ENCODE measurements around the gene CD34.
"Not testable (repeated sequence)": the region's sequence is repeated elsewhere in the genome, so short reads cannot be mapped to it uniquely, and the experiment has no call there.

Gene CD34

DNA sequence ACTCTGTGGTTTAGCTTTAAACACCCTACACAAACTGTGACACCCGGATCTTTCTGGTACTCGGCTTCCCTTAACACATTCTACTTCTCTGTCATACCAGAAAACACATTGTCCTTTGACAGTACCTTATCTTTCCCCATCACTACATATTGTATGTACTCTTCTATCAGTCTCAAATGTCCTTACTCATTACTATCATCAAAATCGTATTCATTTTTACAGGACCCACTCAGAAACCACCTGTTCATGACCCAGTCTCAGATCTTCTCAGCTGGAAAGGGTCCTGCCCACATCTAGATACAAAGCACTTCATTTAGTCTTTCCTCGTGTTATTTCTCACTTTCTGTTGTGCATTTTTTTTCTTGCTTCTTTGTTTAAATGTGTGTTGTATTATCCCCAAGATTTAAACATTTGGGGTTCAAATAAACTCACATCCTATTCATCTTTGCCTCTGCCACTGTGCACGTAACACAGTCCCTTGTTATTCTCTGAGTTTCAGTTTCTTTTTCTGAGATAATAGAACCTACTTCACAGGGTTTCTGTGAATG lies 27.7 kb downstream of the CD34 start:
- TF ChIP-seq PAX5 (IDR thresholded peaks at IDR 0.05; ENCODE audit: insufficient read depth, low read length, severe bottlenecking) (no peak), POU2F2 (IDR thresholded peaks at IDR 0.05; ENCODE audit: low read depth, low read length) (no peak), SPI1 (IDR thresholded peaks at IDR 0.05; ENCODE audit: low read depth, low read length) (no peak), POLR2A (IDR thresholded peaks at IDR 0.05; ENCODE audit: low read depth, low read length) (peak; percentile 35; the same call in 1 of the 2 replicates)
- DNase-seq (ENCODE audit: insufficient read length, low spot score) (no peak), FAIRE-seq (no peak)

DNA sequence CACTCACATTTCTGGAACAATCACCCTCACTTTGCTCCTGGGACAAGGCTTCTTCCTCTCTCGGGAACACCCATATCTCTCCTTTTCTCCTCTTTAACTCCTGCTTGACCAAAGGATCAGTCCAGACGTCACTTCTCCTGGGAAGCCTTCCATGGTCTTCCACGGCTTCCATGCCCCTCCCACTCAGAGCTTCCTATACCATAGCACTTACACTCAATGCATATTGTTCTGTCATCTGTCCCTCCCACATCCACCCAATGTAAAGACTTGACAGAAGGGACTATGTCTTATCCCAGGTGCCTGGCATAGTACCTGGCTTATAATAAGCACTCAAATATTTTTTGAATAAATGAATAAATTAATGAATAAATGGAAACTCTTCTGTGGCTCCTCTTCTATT lies 28.2 kb downstream of the CD34 start:
- DNase-seq (ENCODE audit: insufficient read length, low spot score) (no peak), FAIRE-seq (no peak)
- no peak for TF ChIP-seq POLR2AphosphoS5 (IDR thresholded peaks at IDR 0.05; ENCODE audit: low read depth, low read length)
- TF ChIP-seq PAX5 (IDR thresholded peaks at IDR 0.05; ENCODE audit: insufficient read depth, low read length, severe bottlenecking) = no peak
- TF ChIP-seq TAF1 (IDR thresholded peaks at IDR 0.05; ENCODE audit: low read depth, low read length) = no peak
- no peak for TF ChIP-seq SPI1 (IDR thresholded peaks at IDR 0.05; ENCODE audit: low read depth, low read length)
- TF ChIP-seq POLR2A (IDR thresholded peaks at IDR 0.05; ENCODE audit: low read depth, low read length) = no peak
- TF ChIP-seq POU2F2 (IDR thresholded peaks at IDR 0.05; ENCODE audit: low read depth, low read length) = no peak

DNA sequence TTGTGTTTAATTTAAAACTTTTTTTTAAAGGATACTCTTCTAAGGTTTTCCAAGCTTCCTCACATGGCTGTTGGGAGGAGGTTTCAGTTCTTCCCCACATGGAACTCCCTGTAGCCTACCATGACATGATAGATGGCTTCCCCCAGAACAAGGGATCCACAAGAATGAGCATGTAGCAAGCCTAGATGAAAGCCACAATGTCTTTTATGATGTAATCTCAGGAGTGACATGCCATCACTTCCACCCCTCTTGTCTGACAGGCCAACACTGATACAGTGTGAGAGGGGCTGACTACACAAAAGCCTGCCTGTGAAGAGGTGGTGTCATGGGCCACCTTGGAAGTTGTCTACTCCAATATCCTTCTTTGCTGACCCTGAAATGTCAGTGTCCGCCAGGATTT lies 32.0 kb downstream of the CD34 start:
- FAIRE-seq (no peak), DNase-seq (ENCODE audit: insufficient read length, low spot score) (no peak)
- TF ChIP-seq POLR2AphosphoS5 (IDR thresholded peaks at IDR 0.05; ENCODE audit: low read depth, low read length) (no peak), TAF1 (IDR thresholded peaks at IDR 0.05; ENCODE audit: low read depth, low read length) (no peak), POLR2A (IDR thresholded peaks at IDR 0.05; ENCODE audit: low read depth, low read length) (no peak), POU2F2 (IDR thresholded peaks at IDR 0.05; ENCODE audit: low read depth, low read length) (no peak), SPI1 (IDR thresholded peaks at IDR 0.05; ENCODE audit: low read depth, low read length) (no peak), PAX5 (IDR thresholded peaks at IDR 0.05; ENCODE audit: insufficient read depth, low read length, severe bottlenecking) (no peak)

DNA sequence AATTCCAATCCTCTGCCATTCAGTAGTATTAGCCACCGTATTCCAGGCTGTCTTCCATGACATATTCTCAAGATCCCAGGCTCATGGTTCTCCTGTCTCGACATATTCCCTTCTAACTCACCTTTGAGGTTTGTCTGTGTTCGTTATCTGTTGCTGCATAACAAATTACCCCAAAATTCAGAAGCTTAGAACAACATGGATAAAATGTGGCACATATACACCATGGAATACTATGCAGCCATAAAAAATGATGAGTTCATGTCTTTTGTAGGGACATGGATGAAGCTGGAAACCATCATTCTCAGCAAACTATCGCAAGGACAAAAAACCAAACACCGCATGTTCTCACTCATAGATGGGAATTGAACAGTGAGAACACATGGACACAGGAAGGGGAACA lies 33.0 kb downstream of the CD34 start:
- not testable (repeated sequence) for FAIRE-seq; DNase-seq (ENCODE audit: insufficient read length, low spot score)

DNA sequence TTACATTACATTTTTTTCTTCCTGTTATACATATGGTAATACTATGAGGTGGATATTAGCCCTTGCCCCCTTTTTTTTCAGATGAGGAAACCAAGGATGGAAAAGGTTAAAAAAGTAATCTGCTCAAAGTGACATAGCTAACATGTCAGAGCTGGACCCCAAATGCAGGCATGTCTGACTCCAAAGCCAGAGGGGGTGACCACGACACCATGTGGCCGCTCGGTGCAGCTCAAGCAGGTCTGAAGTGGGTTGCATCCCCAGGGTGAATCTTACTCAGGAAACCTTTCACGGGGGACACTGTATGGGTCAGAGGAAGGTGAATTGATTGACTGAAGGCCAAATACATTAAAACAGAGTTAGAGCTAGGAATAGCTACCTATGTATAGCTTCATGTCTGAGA lies 34.8 kb downstream of the CD34 start:
- TF ChIP-seq SPI1 (IDR thresholded peaks at IDR 0.05; ENCODE audit: low read depth, low read length) (no peak), POU2F2 (IDR thresholded peaks at IDR 0.05; ENCODE audit: low read depth, low read length) (no peak)
- no peak for DNase-seq (ENCODE audit: insufficient read length, low spot score)
- no peak for FAIRE-seq

DNA sequence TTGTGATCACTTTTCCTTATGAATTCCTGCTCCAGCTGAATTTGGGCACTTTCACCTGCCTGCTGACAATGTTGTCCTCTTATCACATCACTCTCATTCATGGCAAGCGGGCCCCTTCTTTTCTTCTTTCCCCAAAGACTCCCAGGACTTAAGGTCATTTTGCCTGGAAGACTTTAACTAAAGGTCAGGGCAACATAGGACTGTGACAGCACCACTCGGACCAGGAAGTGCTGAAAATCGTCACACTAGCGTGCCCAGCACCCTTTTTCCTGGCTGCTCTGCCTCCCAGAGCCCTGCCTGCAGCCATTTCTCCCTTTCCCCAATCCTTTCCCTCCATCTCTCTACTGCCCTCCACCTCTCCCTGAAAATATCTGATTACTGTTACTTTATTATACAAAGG lies 35.4 kb downstream of the CD34 start:
- TF ChIP-seq SPI1 (IDR thresholded peaks at IDR 0.05; ENCODE audit: low read depth, low read length) (no peak), POLR2A (IDR thresholded peaks at IDR 0.05; ENCODE audit: low read depth, low read length) (no peak), PAX5 (IDR thresholded peaks at IDR 0.05; ENCODE audit: insufficient read depth, low read length, severe bottlenecking) (no peak), POLR2AphosphoS5 (IDR thresholded peaks at IDR 0.05; ENCODE audit: low read depth, low read length) (no peak), TAF1 (IDR thresholded peaks at IDR 0.05; ENCODE audit: low read depth, low read length) (no peak), POU2F2 (IDR thresholded peaks at IDR 0.05; ENCODE audit: low read depth, low read length) (no peak)
- FAIRE-seq (no peak), DNase-seq (ENCODE audit: insufficient read length, low spot score) (no peak)

DNA sequence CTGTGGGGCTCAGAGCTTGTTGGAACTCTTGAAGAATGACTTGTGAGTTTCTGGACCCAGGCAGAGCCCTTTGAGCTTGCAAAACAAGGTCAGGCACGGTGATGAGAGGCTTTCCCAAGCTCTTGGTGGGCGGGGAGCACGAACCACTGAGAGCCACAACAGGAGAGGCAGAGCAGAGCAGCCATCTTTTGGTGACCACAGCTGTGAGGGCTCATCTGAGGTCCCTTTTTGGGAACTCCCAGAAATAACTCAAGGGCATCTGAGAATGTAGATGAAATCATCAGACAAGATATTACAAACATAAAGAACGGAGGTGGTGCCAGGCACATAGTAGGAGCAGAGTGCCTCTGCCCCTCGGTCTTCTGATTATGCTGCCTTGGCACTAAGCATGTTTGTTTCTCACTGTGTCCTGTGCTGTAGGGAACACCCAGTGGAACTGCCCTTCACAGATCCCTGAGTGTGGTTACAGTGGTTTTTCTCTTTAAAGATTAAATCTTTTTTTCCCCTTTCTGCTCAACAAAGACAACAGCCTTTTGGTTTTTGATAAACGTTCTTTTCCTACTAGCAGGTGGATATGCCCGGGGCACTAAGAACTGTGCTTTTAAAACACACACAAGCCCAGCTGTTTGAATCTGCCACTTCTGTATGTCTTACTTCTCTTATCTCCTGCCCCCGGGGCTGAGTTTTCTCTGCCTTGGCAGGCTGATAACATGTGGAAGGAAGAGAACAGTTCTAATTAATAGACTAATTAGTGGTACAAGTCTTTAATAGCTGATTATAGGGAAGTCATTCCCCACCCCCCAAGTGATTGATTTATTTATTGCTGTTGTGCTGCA lies 37.7 kb downstream of the CD34 start:
- TF ChIP-seq POLR2AphosphoS5 (IDR thresholded peaks at IDR 0.05; ENCODE audit: low read depth, low read length) = no peak
- no peak for TF ChIP-seq POU2F2 (IDR thresholded peaks at IDR 0.05; ENCODE audit: low read depth, low read length)
- TF ChIP-seq PAX5 (IDR thresholded peaks at IDR 0.05; ENCODE audit: insufficient read depth, low read length, severe bottlenecking) = no peak
- TF ChIP-seq POLR2A (IDR thresholded peaks at IDR 0.05; ENCODE audit: low read depth, low read length) = no peak
- TF ChIP-seq TAF1 (IDR thresholded peaks at IDR 0.05; ENCODE audit: low read depth, low read length) = no peak
- TF ChIP-seq SPI1 (IDR thresholded peaks at IDR 0.05; ENCODE audit: low read depth, low read length) = no peak
- FAIRE-seq (peak; percentile 55), DNase-seq (ENCODE audit: insufficient read length, low spot score) (no peak)

DNA sequence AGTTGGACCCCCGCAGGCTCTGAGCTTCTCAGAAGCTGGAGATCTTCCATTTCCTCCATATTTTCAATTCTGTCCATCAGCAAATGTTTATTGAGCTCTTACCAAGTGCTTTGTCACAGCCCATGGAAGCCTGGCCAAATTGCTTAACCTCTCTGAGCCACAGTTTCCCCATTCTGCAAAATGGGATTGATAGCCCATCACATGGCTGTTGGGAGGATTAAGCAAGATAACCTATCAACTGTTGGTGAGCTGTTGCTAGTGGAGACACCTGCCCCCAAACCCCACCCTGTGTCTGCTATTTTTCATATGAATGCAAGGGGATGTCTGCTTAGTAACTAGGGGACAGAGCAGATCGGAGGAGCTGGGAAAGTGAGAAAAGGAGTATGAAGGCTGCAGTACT lies 38.3 kb downstream of the CD34 start:
- FAIRE-seq (no peak), DNase-seq (ENCODE audit: insufficient read length, low spot score) (no peak)
- TF ChIP-seq POLR2AphosphoS5 (IDR thresholded peaks at IDR 0.05; ENCODE audit: low read depth, low read length) (no peak), POLR2A (IDR thresholded peaks at IDR 0.05; ENCODE audit: low read depth, low read length) (no peak), PAX5 (IDR thresholded peaks at IDR 0.05; ENCODE audit: insufficient read depth, low read length, severe bottlenecking) (no peak), TAF1 (IDR thresholded peaks at IDR 0.05; ENCODE audit: low read depth, low read length) (no peak), POU2F2 (IDR thresholded peaks at IDR 0.05; ENCODE audit: low read depth, low read length) (no peak), SPI1 (IDR thresholded peaks at IDR 0.05; ENCODE audit: low read depth, low read length) (no peak)

DNA sequence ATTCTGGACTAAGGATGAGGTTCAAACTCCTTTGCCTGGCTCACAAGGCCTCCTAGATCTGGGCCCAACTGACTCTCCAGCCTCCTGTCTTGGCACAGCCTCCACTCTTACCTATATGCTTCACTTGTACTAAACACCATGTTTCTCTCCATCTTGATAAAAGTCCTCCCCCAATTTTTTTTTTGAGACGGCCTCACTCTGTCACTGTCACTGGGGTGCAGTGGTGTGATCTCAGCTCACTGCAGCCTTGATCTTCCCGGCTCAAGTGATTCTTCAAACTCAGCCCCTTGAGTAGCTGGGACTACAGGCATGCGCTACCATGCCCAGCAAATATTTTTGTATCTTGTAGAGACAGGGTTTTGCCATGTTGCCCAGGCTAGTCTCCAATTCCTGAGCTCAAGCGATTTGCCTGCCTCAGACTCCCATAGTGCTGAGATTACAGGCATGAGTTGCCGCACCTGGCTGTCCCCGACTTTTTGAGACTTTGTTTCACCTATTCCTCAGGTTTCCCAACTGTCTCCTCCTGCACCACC lies 39.7 kb downstream of the CD34 start:
- no peak for FAIRE-seq
- TF ChIP-seq SPI1 (IDR thresholded peaks at IDR 0.05; ENCODE audit: low read depth, low read length) = no peak
- TF ChIP-seq PAX5 (IDR thresholded peaks at IDR 0.05; ENCODE audit: insufficient read depth, low read length, severe bottlenecking) = no peak
- TF ChIP-seq POU2F2 (IDR thresholded peaks at IDR 0.05; ENCODE audit: low read depth, low read length) = no peak
- TF ChIP-seq TAF1 (IDR thresholded peaks at IDR 0.05; ENCODE audit: low read depth, low read length) = no peak
- TF ChIP-seq POLR2A (IDR thresholded peaks at IDR 0.05; ENCODE audit: low read depth, low read length) = no peak
- DNase-seq (ENCODE audit: insufficient read length, low spot score) = no peak
